NCI-H1048 (cell line): ENCODE data around the gene BTBD16.

ENCODE experiments used
- DNase-seq: peaks from one replicate; lab custom pipeline; 2025; lab: John Stamatoyannopoulos, UW

BTBD16 gene

DNA sequence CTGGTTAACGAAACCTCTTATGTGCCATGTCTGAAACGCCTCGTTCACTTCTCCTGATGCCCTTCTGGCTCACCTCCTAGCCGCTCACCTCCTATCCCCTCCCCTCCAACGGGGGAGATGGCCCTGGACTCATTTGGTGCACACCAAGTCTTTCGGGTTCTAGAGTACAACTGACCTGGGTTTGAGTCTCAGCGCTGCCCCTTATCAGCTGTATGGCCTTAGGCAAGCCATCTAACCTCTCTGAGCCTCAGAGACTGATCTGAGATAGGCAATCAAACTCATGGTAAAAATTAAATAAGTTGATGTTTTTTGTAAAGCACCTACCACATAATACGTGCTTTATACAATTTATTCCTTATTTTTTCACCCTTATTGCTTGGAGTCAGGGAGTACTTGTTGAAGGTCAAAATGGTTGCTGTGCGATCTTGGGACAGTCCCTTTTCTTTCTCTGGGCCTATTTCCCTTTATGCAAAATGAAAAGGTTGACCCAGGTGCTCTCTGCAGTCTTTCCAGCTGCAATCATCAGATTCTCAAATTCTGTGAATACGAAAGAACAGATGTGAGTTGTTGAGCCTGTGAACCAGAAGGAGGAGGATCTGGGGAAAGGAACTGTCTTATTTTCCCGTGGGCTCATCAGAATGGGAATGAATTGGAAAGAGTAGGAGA lies 72.2 kb downstream of the BTBD16 start:
- DNase-seq, result no peak

DNA sequence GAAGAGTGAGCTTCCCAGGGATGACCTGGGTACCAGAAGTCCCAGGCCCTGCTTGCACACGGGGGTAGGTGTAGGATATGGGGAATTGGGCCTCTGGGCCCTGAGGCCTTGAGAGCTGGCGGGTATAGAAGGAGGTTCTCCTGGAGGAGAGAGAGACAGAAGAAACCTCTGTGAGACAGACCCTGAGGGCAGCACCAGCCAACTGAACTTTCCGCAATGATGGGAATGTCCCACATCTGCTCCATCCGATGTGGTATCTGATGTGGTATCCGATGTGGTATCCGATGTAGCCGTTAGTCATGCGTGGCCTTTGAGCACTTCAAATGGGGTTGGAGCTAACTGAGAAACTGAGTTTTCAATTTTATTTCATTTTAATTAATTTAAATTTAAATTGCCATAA lies 72.8 kb downstream of the BTBD16 start:
- no peak for DNase-seq

DNA sequence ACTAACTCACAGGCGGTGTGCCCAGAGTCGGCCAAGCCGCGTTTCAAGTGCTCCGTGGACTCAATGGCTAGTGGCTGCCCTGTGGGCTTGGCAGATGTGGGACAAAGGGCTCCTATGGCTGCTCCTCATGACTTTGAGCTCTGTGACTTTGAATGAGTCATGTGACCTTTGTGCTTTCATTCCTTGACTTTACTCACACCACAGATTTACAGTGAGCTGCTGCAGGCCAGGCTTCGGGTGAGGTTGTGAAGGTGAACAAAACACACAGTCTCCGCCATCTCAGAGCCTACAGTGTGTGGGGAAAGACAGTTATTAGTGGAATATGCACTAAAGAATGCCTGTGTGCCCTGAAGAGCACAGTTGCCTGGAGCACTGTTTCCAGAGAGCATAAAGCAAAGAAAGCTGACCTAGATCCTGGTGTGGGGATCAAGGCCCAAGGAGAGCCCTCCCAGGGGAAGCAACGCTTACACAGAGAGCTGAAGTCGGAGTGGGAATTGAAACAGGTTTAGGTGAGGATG lies 73.7 kb downstream of the BTBD16 start:
- DNase-seq, result no peak

DNA sequence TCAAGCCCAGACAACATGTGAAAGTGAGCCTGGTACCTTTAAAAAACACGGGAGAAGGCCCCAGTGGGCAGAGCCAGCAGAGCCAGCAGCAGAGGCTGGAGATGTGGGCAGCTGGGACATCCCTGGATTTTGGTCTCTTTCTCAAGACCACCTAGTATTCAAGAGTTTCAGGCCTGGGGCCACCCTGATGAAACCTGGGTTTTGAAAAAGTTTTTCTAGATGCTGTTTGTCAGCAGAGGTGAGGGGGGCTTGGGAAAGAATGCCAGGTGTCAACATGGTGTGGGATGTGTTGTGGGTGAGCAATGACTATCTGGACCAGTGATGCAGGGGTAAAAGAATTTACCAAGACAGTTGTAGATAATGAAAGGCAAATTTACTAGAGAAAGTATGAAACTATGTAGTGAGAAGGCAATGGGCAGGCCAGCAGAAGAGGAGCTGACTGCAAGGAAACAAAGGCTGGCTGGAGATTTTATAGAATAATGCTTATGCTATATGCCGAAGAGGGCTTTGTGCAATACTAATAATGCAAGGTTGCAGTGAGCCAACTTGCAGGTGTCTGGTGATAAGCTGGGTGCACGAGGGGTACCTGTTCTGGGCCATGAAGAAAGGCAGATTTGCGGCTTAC lies 75.3 kb downstream of the BTBD16 start:
- DNase-seq, result no peak

DNA sequence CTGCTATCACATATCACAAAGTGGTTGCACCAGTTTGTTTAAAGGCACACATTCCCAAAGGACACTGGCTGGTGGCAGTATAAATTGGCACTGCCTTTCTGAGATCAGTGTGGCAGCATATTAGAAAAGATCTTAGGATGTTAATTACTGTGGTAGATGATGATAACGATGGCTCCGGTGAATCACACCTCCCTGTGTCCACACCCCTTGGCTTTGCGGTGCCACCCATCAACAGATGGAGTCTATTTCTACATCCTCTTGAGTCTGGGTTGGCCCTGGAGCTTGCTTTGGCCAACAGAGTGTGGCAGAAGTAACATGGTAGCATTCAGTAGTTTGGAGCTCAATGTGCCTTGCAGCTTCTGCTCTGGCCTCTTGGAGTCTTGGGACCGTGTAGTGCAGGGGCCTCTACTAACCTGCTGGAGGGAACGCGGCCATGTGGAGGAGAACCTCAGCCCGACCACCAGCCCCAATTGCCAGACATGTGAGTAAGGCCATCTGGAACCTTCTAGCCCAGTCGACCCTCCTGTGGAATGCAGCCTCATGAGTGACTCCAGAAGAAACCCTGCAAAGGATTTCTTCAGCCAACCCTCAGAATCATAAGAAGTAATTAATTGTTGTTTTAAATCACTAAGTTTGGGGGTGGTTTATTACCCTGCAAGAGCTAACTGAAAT lies 76.2 kb downstream of the BTBD16 start:
- no peak for DNase-seq

- no peak for DNase-seq
Observed at GRCh38 chr10:122348512-122348911, 77.4 kb downstream of the BTBD16 start.

- no peak for DNase-seq
Observed at GRCh38 chr10:122348935-122349361, 77.9 kb downstream of the BTBD16 start.

- DNase-seq, result no peak
Observed at GRCh38 chr10:122349758-122350369, 78.8 kb downstream of the BTBD16 start.

- no peak for DNase-seq
Observed at GRCh38 chr10:122350893-122351292, 79.8 kb downstream of the BTBD16 start.

DNA sequence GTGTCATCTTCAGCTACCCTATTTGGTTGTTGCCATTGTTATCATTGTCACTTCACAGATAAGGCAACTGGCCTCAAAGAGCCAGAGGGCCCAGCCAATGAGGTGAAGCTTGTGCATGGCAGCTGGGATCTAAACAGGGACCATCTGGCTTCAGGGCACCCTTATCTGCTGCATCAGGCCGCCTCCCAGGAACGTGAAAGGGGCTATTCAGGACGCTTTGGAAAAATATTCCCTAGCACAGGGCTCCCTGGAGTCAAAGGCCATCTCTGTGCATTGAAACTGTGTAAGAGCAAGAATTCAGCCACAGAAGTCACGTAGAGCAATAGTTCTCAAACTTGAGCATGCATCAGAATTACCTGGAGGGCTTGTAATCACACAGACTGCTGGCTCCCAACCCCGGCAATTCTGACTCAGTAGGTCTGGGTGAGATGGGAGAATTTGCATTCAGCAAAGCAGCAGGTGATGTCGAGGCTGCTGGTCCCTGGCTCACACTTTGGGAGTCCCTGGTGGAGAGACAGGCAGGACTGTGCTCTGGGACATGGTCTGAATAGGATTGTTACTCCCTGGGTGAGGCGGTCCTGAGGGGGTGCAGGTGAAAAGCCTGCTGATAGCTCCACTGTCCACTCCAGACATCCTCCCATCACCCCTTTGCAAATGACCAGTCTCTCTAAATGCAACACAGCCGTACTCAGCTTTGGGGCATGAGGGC lies 81.9 kb downstream of the BTBD16 start:
- DNase-seq, result no peak

DNA sequence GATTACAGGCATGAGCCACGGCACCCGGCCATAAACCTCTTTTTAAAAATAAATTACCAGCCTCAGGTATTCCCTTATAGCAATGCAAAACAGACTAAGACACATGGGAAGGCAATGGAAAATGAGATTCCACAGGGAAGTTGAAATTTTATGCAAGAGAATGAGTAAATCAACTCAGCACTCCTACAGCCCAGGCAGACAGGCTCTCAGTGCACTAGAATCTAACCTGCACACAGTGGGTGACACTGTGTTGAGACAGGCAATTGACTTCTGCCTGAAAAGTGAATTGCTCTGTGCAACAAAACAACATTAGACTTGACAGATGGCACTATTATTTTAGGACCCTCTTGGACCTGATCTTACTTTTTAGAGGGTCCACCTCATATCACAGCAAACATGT lies 83.3 kb downstream of the BTBD16 start:
- DNase-seq, result no peak

GRCh38 chr10:122357685-122358084 lies 86.6 kb downstream of the BTBD16 start:
- DNase-seq, result no peak

- DNase-seq, result no peak
Observed at GRCh38 chr10:122359621-122360020, 88.5 kb downstream of the BTBD16 start.

DNA sequence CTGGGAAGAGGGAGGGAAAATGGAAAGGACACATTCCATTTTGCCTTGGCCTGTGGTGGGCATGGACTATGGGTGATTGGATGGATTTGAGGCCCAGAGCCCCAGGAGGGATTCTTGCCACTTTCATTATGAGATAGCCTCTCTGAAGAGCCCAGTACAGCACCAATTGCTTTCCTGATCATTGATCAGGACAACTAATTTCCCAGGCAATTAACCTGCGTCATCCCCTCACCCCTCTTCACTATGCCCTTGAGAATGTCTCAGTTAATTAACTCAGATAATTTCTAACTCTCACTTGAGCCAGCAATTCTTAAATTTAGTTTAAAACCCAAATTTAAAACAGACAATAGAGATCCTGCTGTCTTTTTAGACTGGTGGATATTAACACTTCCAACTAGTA lies 90.0 kb downstream of the BTBD16 start:
- DNase-seq, result no peak

DNA sequence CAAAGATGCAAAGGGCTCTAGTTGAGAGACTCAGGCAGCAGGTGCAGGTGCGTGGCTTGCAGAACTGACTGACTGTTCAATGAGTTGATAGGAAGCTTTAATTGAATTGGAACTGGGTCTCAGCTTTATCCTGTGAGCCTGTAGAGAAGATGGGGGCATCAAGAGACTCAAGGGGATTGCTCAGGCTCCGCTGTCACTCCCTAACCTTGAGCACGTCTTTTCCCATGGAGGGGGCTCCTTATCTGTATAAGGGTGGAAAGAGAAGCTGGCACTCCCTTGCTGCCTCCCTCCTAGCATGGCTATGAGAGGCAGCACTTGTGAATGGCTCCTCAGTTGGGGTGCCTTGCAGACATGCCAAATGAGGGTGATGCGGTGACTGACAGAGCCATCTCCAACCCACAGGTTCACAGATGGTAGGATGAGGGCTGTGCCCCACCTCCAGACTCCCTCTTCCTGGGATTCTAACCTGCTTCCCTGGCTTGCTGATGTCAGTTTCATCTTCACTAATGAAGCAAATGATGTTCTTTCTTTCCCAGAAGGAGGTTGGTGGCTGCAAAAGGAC lies 91.0 kb downstream of the BTBD16 start:
- DNase-seq, result no peak

GRCh38 chr10:122362621-122363020 lies 91.5 kb downstream of the BTBD16 start:
- no peak for DNase-seq

- DNase-seq, result no peak
Observed at GRCh38 chr10:122363311-122363710, 92.2 kb downstream of the BTBD16 start.

DNA sequence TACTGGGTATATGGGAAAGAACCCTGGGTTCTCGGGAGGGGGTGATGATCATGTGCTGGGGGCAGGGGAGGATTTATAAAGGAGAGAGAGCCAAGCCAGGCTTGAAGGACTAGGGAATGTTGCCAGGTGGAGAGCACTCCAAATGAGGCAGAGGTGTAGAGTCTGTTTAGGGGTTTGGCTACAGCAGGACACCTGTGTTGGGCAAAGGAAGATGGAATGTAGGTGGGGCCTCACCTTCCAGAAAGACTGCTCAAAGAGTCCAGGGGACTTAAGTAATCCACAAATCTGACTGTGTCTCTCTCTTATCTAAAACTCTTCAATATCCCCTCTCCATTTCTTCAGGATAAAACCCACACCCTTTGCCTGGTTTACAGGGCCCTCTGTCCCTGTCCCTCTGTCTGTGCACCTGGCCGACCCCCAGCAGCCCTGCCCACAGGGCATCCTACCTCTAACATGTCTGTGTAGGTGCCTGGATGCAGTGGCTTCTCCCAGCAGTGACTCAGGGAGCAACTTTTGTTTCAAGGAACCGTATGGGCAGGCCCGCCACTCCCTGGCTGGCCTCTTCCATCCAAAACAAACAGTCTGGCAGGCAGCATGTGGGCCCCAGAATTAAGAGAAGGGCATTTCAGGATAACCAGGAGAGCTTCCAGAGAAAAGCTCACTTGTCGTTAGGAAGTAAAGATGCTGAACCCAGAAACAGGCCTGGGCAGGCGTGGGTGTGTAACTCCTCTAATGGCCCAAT lies 92.8 kb downstream of the BTBD16 start:
- DNase-seq, result no peak

- no peak for DNase-seq
Observed at GRCh38 chr10:122368502-122369254, 97.6 kb downstream of the BTBD16 start.

GRCh38 chr10:122373108-122373507 lies 102.0 kb downstream of the BTBD16 start:
- DNase-seq, result no peak
